A549 treated with AZD9567 at 1 μM for 4 hours (cell line): ENCODE measurements around the gene UBD. TPM values are rescaled to one million over a fixed set of nuclear protein-coding genes. Genes with fewer than 3 reads are reported as not detected.

Experiments
- total RNA-seq: library from RNA; stranded (reverse); fragments of 200-300 nt; extraction: Qiagen RNA extraction; gene quantifications from 5 replicates; pipeline ENCODE4 v1.2.3, GENCODE V29; 2022; ENCODE audit not compliant: insufficient read depth

Gene UBD
- total RNA-seq = 0.51 to 0.98 TPM (median 0.67 TPM) in 4 of 5 replicates, not detected in the other

GRCh38 chr6:29559524-29560287 lies at the start of gene UBD:
Gene UBD, minus strand, starts transcription at chr6:29559732. Its CDS starts 31 bp downstream, at chr6:29559701.

GRCh38 chr6:29584821-29585220 lies 25.3 kb upstream of the UBD start, which contains the start of gene OR2H2:
Gene OR2H2, plus strand, starts transcription at chr6:29585121. Its CDS starts 2,824 bp downstream, at chr6:29587945.

Other genes with a start within 250 kb of the UBD start
- gene OR5V1, start 190.9 kb downstream of the UBD start, total RNA-seq = not detected in 5 replicates
- gene OR12D3, start 184.4 kb downstream of the UBD start, total RNA-seq = not detected in 5 replicates
- gene OR12D2, start 164.1 kb downstream of the UBD start, total RNA-seq = not detected in 5 replicates
- gene OR12D1, start 144.8 kb downstream of the UBD start, total RNA-seq = not detected in 5 replicates
- not detected in 5 replicates for gene OR10C1, start 120.4 kb downstream of the UBD start, total RNA-seq
- gene OR11A1, start 102.7 kb downstream of the UBD start, total RNA-seq = not detected in 5 replicates
- not detected in 5 replicates for gene OR2H1, start 102.6 kb downstream of the UBD start, total RNA-seq
- gene MAS1L, start 71.8 kb downstream of the UBD start, total RNA-seq = not detected in 5 replicates
- not detected in 5 replicates for gene OR2H2, start 25.4 kb upstream of the UBD start, total RNA-seq
- gene GABBR1, start 73.5 kb upstream of the UBD start, total RNA-seq = 2.8 to 6.7 TPM (median 6.4 TPM) in 5 replicates
- not detected in 5 replicates for gene MOG, start 97.4 kb upstream of the UBD start, total RNA-seq
- gene ZFP57, start 121.4 kb upstream of the UBD start, total RNA-seq = not detected in 5 replicates
- gene HLA-F, start 163.7 kb upstream of the UBD start, total RNA-seq = 4.2 to 5.2 TPM (median 4.3 TPM) in 5 replicates